Keratinocyte (primary cell): ENCODE measurements around the gene FLYWCH2.

ENCODE experiments used
- EZH2 ChIP-seq: IDR thresholded peaks from one replicate; pipeline ENCODE4 v1.6.1; 2012; ENCODE audit warnings: inconsistent platforms, mild to moderate bottlenecking, low read length, moderate library complexity
- TF ChIP-seq, protein P1 (sequence below), 3 experiments: IDR thresholded peaks in 1 of 3; conservative IDR thresholded peaks in 1 of 3; optimal IDR thresholded peaks in 1 of 3; 2 replicates in 2 of 3; 3 replicates in 1 of 3; pipeline versions ENCODE3 to v1.5.1; 2011; ENCODE audit warnings: low read length in 3 of 3, mild to moderate bottlenecking in 3 of 3, moderate library complexity in 2 of 3, control low read depth in 1 of 3, inconsistent platforms in 1 of 3; ENCODE audit not compliant: insufficient read depth in 2 of 3; ENCODE audit errors: extremely low read depth in 1 of 3

DNA sequence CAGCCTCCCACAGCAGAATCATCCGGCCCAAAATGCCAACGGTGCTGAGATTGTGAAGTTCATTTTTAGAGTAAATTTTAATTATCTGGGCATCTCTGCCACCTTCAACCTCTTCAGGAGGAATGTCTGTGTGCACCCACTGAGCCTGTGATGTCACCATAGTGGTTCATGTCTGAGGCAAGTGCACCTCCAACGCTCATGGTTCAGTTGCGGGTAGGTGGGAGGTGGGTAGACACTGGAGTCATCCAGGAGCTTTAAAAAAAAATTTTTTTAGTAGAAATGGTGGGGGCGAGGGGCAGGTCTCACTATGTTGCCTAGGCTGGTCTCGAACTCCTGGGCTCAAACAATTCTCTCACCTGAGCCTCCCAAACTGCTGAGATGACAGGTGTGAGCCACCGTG is 30.6 kb downstream of the FLYWCH2 start:
- TF ChIP-seq EZH2 = no peak
- TF ChIP-seq, protein P1, sequence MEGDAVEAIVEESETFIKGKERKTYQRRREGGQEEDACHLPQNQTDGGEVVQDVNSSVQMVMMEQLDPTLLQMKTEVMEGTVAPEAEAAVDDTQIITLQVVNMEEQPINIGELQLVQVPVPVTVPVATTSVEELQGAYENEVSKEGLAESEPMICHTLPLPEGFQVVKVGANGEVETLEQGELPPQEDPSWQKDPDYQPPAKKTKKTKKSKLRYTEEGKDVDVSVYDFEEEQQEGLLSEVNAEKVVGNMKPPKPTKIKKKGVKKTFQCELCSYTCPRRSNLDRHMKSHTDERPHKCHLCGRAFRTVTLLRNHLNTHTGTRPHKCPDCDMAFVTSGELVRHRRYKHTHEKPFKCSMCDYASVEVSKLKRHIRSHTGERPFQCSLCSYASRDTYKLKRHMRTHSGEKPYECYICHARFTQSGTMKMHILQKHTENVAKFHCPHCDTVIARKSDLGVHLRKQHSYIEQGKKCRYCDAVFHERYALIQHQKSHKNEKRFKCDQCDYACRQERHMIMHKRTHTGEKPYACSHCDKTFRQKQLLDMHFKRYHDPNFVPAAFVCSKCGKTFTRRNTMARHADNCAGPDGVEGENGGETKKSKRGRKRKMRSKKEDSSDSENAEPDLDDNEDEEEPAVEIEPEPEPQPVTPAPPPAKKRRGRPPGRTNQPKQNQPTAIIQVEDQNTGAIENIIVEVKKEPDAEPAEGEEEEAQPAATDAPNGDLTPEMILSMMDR (optimal IDR thresholded peaks at IDR 0.05 in 1 of 3, IDR thresholded peaks at IDR 0.05 in 1 of 3, conservative IDR thresholded peaks at IDR 0.05 in 1 of 3; ENCODE audit: extremely low read depth in 1 of 3, insufficient read depth in 2 of 3, low read length in 3 of 3) = no peak
